WTC11 (cell line): ENCODE measurements around the gene APOL3. TPM values are rescaled to one million over a fixed set of nuclear protein-coding genes. Genes with fewer than 3 reads are reported as not detected.
"Not testable (repeated sequence)": the region's sequence is repeated elsewhere in the genome, so short reads cannot be mapped to it uniquely, and the experiment has no call there.

Experiments
- ATAC-seq: fragments of 200-7000 bp; cut with Tn5 transposase; 2 replicates; pipeline ENCODE4 v1.10.0; 2021; ENCODE audit warnings: mild to moderate bottlenecking, moderate library complexity
- CTCF ChIA-PET: fragments of 300-600 bp; sonication (Branson Sonifier 250); formaldehyde crosslinking; loops from one replicate; lab custom pipeline; 2021; ENCODE audit warnings: antibody characterized with exemption; lab: Charles Lee
- POLR2A ChIA-PET: fragments of 350-600 bp; sonication (Branson Sonifier 250); formaldehyde crosslinking; loops from one replicate; lab custom pipeline; 2021; ENCODE audit warnings: antibody characterized with exemption; lab: Charles Lee
- DNase-seq: peaks from one replicate; pipeline ENCODE4 v3.0.0; 2021; ENCODE audit warnings: low spot score
- H3K27ac Mint-ChIP-seq: 2 replicates; pipeline ENCODE4 v1.8.0; 2021; ENCODE audit warnings: mixed read lengths
- H3K27me3 Mint-ChIP-seq: 2 replicates; pipeline ENCODE4 v1.8.0; 2021; ENCODE audit warnings: low read depth, mild to moderate bottlenecking, moderate library complexity, mixed read lengths
- H3K36me3 Mint-ChIP-seq: 2 replicates; pipeline ENCODE4 v1.8.0; 2021; ENCODE audit warnings: mixed read lengths
- H3K4me1 Mint-ChIP-seq: 2 replicates; pipeline ENCODE4 v1.8.0; 2022; ENCODE audit warnings: mixed read lengths
- H3K4me3 Mint-ChIP-seq: 2 replicates; pipeline ENCODE4 v1.8.0; 2021; ENCODE audit warnings: mild to moderate bottlenecking, moderate library complexity, mixed read lengths
- H3K9me3 Mint-ChIP-seq: 2 replicates; pipeline ENCODE4 v1.8.0; 2021; ENCODE audit warnings: mixed read lengths
- AR ChIP-seq: fragments of 250-450 bp; sonication (Bioruptor Pico); IDR thresholded peaks from 2 replicates; pipeline ENCODE4 v1.9.0; 2021; ENCODE audit warnings: mild to moderate bottlenecking
- CREB1 ChIP-seq: sonication (generic); formaldehyde crosslinking; IDR thresholded peaks from 2 replicates; pipeline ENCODE4 v1.8.0; 2023; ENCODE audit warnings: mild to moderate bottlenecking, missing genetic modification reagents
- CREM ChIP-seq: sonication (generic); formaldehyde crosslinking; IDR thresholded peaks from 2 replicates; pipeline ENCODE4 v1.8.1; 2022; ENCODE audit warnings: mild to moderate bottlenecking, missing genetic modification reagents, moderate library complexity
- ELF4 ChIP-seq: sonication (generic); formaldehyde crosslinking; IDR thresholded peaks from 2 replicates; pipeline ENCODE4 v1.8.1; 2022; ENCODE audit warnings: low read depth, mild to moderate bottlenecking, moderate library complexity, missing genetic modification reagents
- GABPB1 ChIP-seq: sonication (generic); formaldehyde crosslinking; IDR thresholded peaks from 2 replicates; pipeline ENCODE4 v1.8.1; 2023; ENCODE audit warnings: mild to moderate bottlenecking, missing genetic modification reagents
- JAZF1 ChIP-seq: fragments of 250-450 bp; sonication (Bioruptor Pico); IDR thresholded peaks from 2 replicates; pipeline ENCODE4 v1.9.0; 2021; ENCODE audit warnings: moderate library complexity, mild to moderate bottlenecking, inconsistent platforms
- NFYB ChIP-seq: sonication (generic); formaldehyde crosslinking; conservative IDR thresholded peaks from 2 replicates; pipeline ENCODE4 v1.8.0; 2022; ENCODE audit warnings: low read depth, missing genetic modification reagents
- OVOL2 ChIP-seq: fragments of 250-450 bp; sonication (Bioruptor Pico); IDR thresholded peaks from 2 replicates; pipeline ENCODE4 v1.9.0; 2021; ENCODE audit warnings: mild to moderate bottlenecking, borderline replicate concordance
- PREB ChIP-seq: sonication (generic); formaldehyde crosslinking; IDR thresholded peaks from 2 replicates; pipeline ENCODE4 v1.8.1; 2022; ENCODE audit warnings: mild to moderate bottlenecking, missing genetic modification reagents, moderate library complexity, borderline replicate concordance
- USF2 ChIP-seq: sonication (generic); formaldehyde crosslinking; IDR thresholded peaks from 2 replicates; pipeline ENCODE4 v1.8.1; 2023; ENCODE audit warnings: mild to moderate bottlenecking, missing genetic modification reagents, moderate library complexity
- ZNF138 ChIP-seq: sonication (generic); formaldehyde crosslinking; conservative IDR thresholded peaks from 2 replicates; pipeline ENCODE4 v1.8.1; 2022; ENCODE audit warnings: mild to moderate bottlenecking, moderate library complexity, missing genetic modification reagents
- ZNF219 ChIP-seq: sonication (generic); formaldehyde crosslinking; IDR thresholded peaks from 2 replicates; pipeline ENCODE4 v1.8.0; 2023; ENCODE audit warnings: missing genetic modification reagents, mild to moderate bottlenecking, borderline replicate concordance
- ZNF425 ChIP-seq: fragments of 250-450 bp; sonication (Bioruptor Pico); conservative IDR thresholded peaks from 2 replicates; pipeline ENCODE4 v1.9.0; 2021; ENCODE audit warnings: mild to moderate bottlenecking
- ZNF512 ChIP-seq: sonication (generic); formaldehyde crosslinking; IDR thresholded peaks from 2 replicates; pipeline ENCODE4 v1.8.1; 2022; ENCODE audit warnings: missing genetic modification reagents, borderline replicate concordance
- total RNA-seq: library from RNA; stranded (reverse); gene quantifications from 3 replicates; pipeline ENCODE4 v1.2.3, GENCODE V29; 2021
- TF ChIP-seq, protein P1 (sequence below): sonication (generic); formaldehyde crosslinking; IDR thresholded peaks from 2 replicates; pipeline ENCODE4 v1.8.1; 2023; ENCODE audit warnings: mild to moderate bottlenecking, moderate library complexity, missing genetic modification reagents

The APOL3 gene
- total RNA-seq, 1 experiment from 2014 or later = 0.26 TPM

GRCh38 chr22:36123673-36124630 is 36.6 kb downstream of the APOL3 start (continued):
- TF ChIP-seq, protein P1, sequence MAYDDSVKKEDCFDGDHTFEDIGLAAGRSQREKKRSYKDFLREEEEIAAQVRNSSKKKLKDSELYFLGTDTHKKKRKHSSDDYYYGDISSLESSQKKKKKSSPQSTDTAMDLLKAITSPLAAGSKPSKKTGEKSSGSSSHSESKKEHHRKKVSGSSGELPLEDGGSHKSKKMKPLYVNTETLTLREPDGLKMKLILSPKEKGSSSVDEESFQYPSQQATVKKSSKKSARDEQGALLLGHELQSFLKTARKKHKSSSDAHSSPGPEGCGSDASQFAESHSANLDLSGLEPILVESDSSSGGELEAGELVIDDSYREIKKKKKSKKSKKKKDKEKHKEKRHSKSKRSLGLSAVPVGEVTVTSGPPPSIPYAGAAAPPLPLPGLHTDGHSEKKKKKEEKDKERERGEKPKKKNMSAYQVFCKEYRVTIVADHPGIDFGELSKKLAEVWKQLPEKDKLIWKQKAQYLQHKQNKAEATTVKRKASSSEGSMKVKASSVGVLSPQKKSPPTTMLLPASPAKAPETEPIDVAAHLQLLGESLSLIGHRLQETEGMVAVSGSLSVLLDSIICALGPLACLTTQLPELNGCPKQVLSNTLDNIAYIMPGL (CRISPR knock-in tag) = peak; percentile 62
- no peak for TF ChIP-seq USF2 (CRISPR knock-in tag)
- no peak for TF ChIP-seq ZNF219
- no peak for TF ChIP-seq ZNF138 (CRISPR knock-in tag)
- peak; percentile 85; the same call in 1 of the 2 replicates for TF ChIP-seq CREM (CRISPR knock-in tag)
- TF ChIP-seq AR = no peak

DNA sequence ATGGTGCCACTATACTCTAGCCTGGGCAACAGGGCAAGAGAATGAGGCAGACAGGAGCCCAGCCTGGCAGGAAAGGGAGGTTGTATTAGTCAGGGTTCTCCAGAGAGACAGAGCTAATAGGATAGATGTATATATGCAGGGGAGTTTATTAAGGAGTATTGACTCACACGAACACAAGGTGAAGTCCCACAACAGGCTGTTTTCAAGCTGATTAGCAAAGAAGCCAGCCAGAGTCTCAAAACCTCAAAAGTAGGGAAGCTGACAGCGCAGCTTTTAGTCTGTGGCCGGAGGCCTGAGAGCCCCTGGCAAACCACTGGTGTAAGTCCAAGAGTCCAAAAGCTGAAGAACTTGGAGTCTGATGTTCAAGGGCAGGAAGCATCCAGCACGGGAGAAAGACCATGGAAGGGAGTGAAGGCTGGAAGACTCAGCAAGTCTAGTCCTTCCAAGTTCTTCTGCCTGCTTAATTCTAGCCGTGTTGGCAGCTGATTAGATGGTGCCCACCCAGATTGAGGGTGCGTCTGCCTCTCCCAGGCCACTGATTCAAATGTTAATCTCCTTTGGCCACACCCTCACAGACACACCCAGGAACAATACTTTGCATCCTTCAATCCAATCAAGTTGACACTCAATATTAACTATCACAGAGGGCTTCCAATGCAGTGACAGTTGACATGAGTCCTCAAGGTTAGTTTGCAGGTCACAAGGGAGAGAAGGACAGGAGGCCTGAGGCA is 39.8 kb downstream of the APOL3 start:
- peaks cover 15% of the 10 kb centered on the region for H3K4me1 Mint-ChIP-seq
- H3K27me3 Mint-ChIP-seq, H3K9me3 Mint-ChIP-seq, POLR2A ChIA-PET, ATAC-seq, H3K36me3 Mint-ChIP-seq, DNase-seq, H3K27ac Mint-ChIP-seq, H3K4me3 Mint-ChIP-seq: not testable (repeated sequence)
- CTCF ChIA-PET = interaction anchor here (0.6 to 2.2 kb wide), 3 partner anchors 16 to 55 kb away, joined by 3 to 7 read pairs (median 3); no protein-coding TSS in a partner anchor

GRCh38 chr22:36117053-36117554 is 43.5 kb downstream of the APOL3 start:
- Mint-ChIP-seq H3K27ac (no peak overlapping the region), H3K36me3 (no peaks in the 10 kb centered on the region), H3K27me3 (no peaks in the 10 kb centered on the region), H3K4me1 (peaks cover 10% of the 10 kb centered on the region; the same call in 1 of the 2 replicates), H3K9me3 (no peaks in the 10 kb centered on the region), H3K4me3 (no peak overlapping the region)
- ATAC-seq (no peak), DNase-seq (no peak)
- POLR2A ChIA-PET = no interaction called here
- CTCF ChIA-PET = interaction anchor here (0.8 to 1.7 kb wide), 2 partner anchors 51 to 187 kb away, joined by 3 to 18 read pairs; no protein-coding TSS in a partner anchor
- TF ChIP-seq NFYB (no peak), JAZF1 (CRISPR knock-in tag) (no peak), ZNF512 (no peak), CREM (CRISPR knock-in tag) (no peak), ZNF425 (no peak), ELF4 (CRISPR knock-in tag) (no peak), PREB (CRISPR knock-in tag) (no peak), ZNF138 (CRISPR knock-in tag) (no peak), OVOL2 (CRISPR knock-in tag) (no peak), GABPB1 (CRISPR knock-in tag) (no peak), CREB1 (CRISPR knock-in tag) (no peak)
